GM10266 (cell line): ENCODE data around the gene OTOS.

Experiments used
- DNase-seq: peaks from one replicate; pipeline ENCODE4 v3.0.0; 2012; ENCODE audit errors: extremely low spot score
- TF ChIP-seq, protein P1 (sequence below): IDR thresholded peaks from 2 replicates; pipeline ENCODE4 v1.5.1; 2012; ENCODE audit warnings: mild to moderate bottlenecking, low read depth; ENCODE audit not compliant: control insufficient read depth, insufficient read depth; ENCODE audit errors: missing control alignments

Gene OTOS

DNA sequence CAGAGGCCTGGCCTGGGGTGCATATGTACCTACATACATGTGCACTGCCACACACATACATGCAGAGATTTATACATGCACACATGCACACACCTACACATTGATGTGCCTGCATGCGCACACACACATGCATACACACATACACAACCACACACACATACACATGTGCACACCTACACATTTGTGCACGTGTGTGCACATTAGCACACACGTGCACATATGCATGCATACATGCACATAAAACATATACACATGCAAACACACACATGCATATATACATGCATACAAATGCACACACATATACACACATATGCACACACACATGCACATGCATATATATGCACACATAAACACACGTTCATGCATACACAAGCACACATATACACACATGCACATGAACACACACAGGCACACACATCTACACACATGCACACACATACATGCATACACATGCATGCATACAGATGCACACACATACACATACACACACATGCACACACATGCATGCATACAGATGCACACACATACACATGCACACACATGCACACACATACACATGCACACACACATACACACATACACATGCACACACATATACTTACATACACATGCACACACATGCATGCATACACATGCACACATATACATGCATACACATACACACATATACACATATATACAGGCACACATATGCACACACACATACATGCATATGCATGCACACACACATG lies 23.6 kb upstream of the OTOS start:
- TF ChIP-seq, protein P1, sequence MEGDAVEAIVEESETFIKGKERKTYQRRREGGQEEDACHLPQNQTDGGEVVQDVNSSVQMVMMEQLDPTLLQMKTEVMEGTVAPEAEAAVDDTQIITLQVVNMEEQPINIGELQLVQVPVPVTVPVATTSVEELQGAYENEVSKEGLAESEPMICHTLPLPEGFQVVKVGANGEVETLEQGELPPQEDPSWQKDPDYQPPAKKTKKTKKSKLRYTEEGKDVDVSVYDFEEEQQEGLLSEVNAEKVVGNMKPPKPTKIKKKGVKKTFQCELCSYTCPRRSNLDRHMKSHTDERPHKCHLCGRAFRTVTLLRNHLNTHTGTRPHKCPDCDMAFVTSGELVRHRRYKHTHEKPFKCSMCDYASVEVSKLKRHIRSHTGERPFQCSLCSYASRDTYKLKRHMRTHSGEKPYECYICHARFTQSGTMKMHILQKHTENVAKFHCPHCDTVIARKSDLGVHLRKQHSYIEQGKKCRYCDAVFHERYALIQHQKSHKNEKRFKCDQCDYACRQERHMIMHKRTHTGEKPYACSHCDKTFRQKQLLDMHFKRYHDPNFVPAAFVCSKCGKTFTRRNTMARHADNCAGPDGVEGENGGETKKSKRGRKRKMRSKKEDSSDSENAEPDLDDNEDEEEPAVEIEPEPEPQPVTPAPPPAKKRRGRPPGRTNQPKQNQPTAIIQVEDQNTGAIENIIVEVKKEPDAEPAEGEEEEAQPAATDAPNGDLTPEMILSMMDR = no peak
- no peak for DNase-seq

GRCh38 chr2:240162939-240163714 lies 22.7 kb upstream of the OTOS start:
- no peak for DNase-seq
- TF ChIP-seq, protein P1 = no peak

DNA sequence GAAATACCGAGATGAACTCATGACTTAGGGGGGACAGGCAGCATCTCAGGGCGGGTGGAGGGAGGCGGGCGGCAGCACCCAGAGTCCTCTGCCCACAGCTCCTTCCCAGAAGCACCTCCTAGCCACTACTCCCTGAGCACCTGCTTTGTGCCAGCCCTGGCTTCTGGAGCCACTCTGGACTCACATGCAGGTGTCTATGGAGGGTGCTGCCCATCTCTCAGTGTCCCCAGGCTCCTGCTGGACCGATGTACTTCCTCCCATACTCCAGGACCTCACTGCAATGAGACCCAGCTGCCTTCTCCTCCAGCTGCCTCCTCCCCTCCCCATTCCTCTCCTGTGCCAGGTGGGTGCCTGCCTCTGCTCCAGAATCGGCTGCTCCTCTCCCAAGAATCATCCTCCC lies 22.1 kb upstream of the OTOS start:
- no peak for DNase-seq

DNA sequence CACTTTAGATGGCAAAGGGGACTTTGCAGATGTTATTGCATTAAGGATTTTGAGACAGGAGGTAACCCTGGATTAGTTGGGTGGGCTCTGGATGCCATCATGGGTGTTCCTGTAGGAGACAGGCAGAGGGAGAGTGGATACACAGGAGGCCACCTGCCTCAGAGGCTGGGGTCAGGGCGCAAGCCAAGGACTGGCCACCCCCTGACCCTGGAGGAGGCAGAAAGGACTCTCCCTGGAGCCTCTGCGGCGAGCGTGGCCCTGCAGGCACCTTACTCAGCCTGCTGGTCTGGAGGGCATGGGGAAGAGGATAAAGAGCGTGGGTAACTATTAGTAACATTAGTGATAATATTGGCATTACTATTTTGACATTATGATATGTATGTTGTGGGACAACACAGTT lies 21.6 kb upstream of the OTOS start:
- DNase-seq = no peak
- TF ChIP-seq, protein P1 = no peak

More for the DNA sequence above, 22.1 kb upstream of the OTOS start:
- TF ChIP-seq, protein P1 = no peak

DNA sequence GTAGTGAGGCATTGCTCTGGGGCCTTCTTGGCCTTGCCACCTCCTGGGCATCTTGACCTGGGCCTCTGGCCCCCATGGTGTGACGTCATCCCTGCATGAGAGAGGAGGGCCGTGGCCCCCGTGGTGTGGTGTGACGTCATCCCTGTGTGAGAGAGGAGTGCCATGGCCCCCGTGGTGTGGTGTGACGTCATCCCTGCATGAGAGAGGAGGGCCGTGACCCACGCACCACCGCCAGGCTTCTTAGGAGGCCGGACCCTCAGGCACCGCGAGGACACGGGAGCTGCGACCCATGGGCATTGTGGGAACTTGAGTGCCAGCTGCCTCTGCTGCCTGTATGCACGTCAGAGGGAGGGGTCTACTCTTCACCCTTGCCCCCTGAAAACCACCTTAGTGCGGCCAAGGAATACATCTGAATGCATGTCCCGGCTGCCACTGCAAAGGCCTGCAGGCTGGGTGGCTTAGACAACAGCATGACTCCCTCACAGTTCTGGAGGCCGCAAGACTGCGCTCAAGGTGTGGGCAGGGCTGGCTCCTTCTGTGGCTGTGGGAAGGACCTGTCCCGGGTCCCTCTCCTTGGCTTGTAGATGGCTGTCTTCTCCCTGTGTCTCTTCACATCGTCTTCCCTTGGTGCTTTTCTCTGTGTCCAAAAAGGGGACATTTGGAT lies 20.8 kb upstream of the OTOS start:
- TF ChIP-seq, protein P1 = no peak
- no peak for DNase-seq

DNA sequence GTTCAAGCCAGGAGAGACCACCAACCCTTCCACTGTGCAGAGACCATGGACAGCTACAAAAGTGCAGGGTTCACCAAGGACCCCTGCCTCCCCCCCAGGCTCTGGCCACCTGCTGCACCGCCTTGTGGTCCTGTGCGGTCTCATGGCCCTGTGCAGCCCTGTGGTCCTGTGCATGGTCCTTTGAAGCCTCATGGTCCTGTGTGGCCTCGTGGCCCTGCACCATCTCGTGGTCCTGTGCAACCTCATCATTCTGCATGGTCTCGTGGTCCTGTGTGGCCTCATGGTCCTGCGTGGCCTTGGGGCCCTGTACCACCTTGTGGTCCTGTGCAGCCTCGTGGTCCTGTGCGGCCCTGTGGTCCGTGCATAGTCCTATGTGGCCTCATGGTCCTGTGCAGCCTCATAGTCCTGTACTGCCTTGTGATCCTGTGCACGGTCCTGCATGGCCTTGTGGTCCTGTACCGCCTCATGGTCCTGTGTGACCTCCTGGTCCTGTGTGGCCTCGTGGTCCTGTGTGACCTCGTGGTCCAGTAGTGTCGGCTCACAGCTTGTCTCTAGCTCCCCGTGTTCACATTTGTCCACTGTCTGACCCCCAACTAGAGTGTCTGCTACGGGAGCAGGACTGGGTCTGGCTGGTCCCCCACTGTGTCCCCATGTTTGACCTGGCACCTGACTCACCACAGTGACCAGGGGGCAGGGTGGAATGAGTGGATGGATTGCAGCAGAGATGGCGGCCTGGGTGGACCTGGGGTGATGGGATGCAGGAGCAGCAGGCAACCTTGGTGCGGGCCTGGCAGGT lies 20.0 kb upstream of the OTOS start:
- DNase-seq = no peak
- TF ChIP-seq, protein P1 = no peak
